PC-9 (cell line): ENCODE data around the gene EXD3. TPM values are rescaled to one million over a fixed set of nuclear protein-coding genes. Genes with fewer than 3 reads are reported as not detected.

Source experiments
- BruUV-seq: library from RNA; stranded (reverse); fragments of 400-500 nt; replicated peaks from 2 replicates; lab custom pipeline; 2021; lab: Mats Ljungman, UMichigan
- CTCF ChIA-PET: fragments of 300-600 bp; sonication (Branson Sonifier 250); formaldehyde crosslinking; loops from one replicate; lab custom pipeline; 2022; ENCODE audit warnings: antibody characterized with exemption; lab: Charles Lee
- POLR2A ChIA-PET: fragments of 300-600 bp; sonication (Branson Sonifier 250); formaldehyde crosslinking; loops from one replicate; lab custom pipeline; 2022; ENCODE audit warnings: antibody characterized with exemption; ENCODE audit not compliant: unreplicated experiment; lab: Charles Lee
- DNase-seq, 2 experiments: peaks; one replicate each; pipeline versions ENCODE4 v3.0.0 to v3.0.0-alpha.2; 2015 to 2022; ENCODE audit warnings: mixed read lengths in 1 of 2
- H2AFZ ChIP-seq: fragments of 200-600 bp; sonication (generic); 2 replicates; pipeline ENCODE4 v1.8.1; 2017; ENCODE audit warnings: antibody characterized with exemption
- H3F3A ChIP-seq: fragments of 200-600 bp; sonication (generic); 2 replicates; pipeline ENCODE4 v1.8.1; 2017; ENCODE audit warnings: antibody characterized with exemption, mild to moderate bottlenecking, low read depth; ENCODE audit not compliant: insufficient read depth
- H3K27ac ChIP-seq: fragments of 200-600 bp; sonication (generic); 2 replicates; pipeline ENCODE4 v1.6.1; 2016; ENCODE audit warnings: mixed run types
- H3K27me3 ChIP-seq: fragments of 200-600 bp; sonication (generic); 2 replicates; pipeline ENCODE4 v1.6.1; 2016; ENCODE audit warnings: low read depth, mixed run types; ENCODE audit not compliant: insufficient read depth
- H3K36me3 ChIP-seq: fragments of 200-600 bp; sonication (generic); 2 replicates; pipeline ENCODE4 v1.6.1; 2016; ENCODE audit warnings: low read depth, mixed run types
- H3K4me1 ChIP-seq: fragments of 200-600 bp; sonication (generic); replicated peaks from 2 replicates; pipeline ENCODE4 v1.6.1; 2016; ENCODE audit warnings: mixed run types; ENCODE audit not compliant: insufficient read depth
- H3K4me2 ChIP-seq: fragments of 200-600 bp; sonication (generic); 2 replicates; pipeline ENCODE4 v1.6.1; 2017; ENCODE audit warnings: mixed run types
- H3K4me3 ChIP-seq: fragments of 200-600 bp; sonication (generic); 2 replicates; pipeline ENCODE4 v1.6.1; 2016; ENCODE audit warnings: mixed run types
- H3K79me2 ChIP-seq: fragments of 200-600 bp; sonication (generic); 2 replicates; pipeline ENCODE4 v1.6.1; 2017; ENCODE audit warnings: low read depth, mixed run types
- H3K9me2 ChIP-seq: fragments of 200-600 bp; sonication (generic); 2 replicates; pipeline ENCODE4 v1.8.1; 2017; ENCODE audit warnings: mild to moderate bottlenecking; ENCODE audit not compliant: insufficient read depth
- H3K9me3 ChIP-seq: fragments of 200-600 bp; sonication (generic); 2 replicates; pipeline ENCODE4 v1.8.1; 2016; ENCODE audit warnings: low read depth; ENCODE audit not compliant: insufficient read depth
- H4K20me1 ChIP-seq: fragments of 200-600 bp; sonication (generic); 2 replicates; pipeline ENCODE4 v1.8.1; 2017; ENCODE audit not compliant: insufficient read depth
- CTCF ChIP-seq: fragments of 200-600 bp; sonication (generic); conservative IDR thresholded peaks from 2 replicates; pipeline ENCODE4 v1.6.1; 2017; ENCODE audit warnings: mixed run types, antibody characterized with exemption, mild to moderate bottlenecking, moderate library complexity
- EZH2 ChIP-seq: fragments of 200-600 bp; sonication (generic); IDR thresholded peaks from 2 replicates; pipeline ENCODE4 v1.8.0; 2017; ENCODE audit warnings: antibody characterized with exemption, low read depth
- intact Hi-C: fragments of 100-400 bp; cut with micrococcal nuclease; formaldehyde crosslinking; loops from one replicate; pipeline ENCODE4 v1.10.0; 2022; ENCODE audit not compliant: unreplicated experiment
- total RNA-seq: library from RNA; stranded (reverse); gene quantifications from 2 replicates; pipeline ENCODE4 v1.2.3, GENCODE V29; 2021

The EXD3 gene
- total RNA-seq, 1 experiment from 2014 or later = 23.7 TPM

- H3K4me3 ChIP-seq = no peak overlapping the region
- intact Hi-C loops = no loop called here
- H3F3A ChIP-seq = no peaks in the 10 kb centered on the region
- no peaks in the 10 kb centered on the region for H3K4me1 ChIP-seq
- DNase-seq = no peak
- H3K27ac ChIP-seq = no peak overlapping the region
- no peaks in the 10 kb centered on the region; the same call in 1 of the 2 replicates for H4K20me1 ChIP-seq
- peaks cover 58% of the 10 kb centered on the region for H3K27me3 ChIP-seq
- H3K9me2 ChIP-seq = no peaks in the 10 kb centered on the region
- H3K4me2 ChIP-seq = no peak overlapping the region
- BruUV-seq = no TSS peak
- H3K9me3 ChIP-seq = no peaks in the 10 kb centered on the region; the same call in 1 of the 2 replicates
- no peak overlapping the region for H2AFZ ChIP-seq
- TF ChIP-seq EZH2 (no peak), CTCF (no peak)
- no peaks in the 10 kb centered on the region for H3K79me2 ChIP-seq
- H3K36me3 ChIP-seq = no peaks in the 10 kb centered on the region
- CTCF ChIA-PET = no interaction called here
- POLR2A ChIA-PET = no interaction called here
Observed at GRCh38 chr9:137339045-137339907, 83.7 kb downstream of the EXD3 start.

GRCh38 chr9:137336735-137337134, 86.2 kb downstream of the EXD3 start:
- no peaks in the 10 kb centered on the region; the same call in 1 of the 2 replicates for H3K9me3 ChIP-seq
- H4K20me1 ChIP-seq = no peaks in the 10 kb centered on the region; the same call in 1 of the 2 replicates
- intact Hi-C loops = no loop called here
- no peaks in the 10 kb centered on the region for H3K79me2 ChIP-seq
- BruUV-seq = no TSS peak
- POLR2A ChIA-PET = no interaction called here
- H3K4me1 ChIP-seq = no peaks in the 10 kb centered on the region
- TF ChIP-seq CTCF (no peak), EZH2 (no peak)
- no peak overlapping the region for H2AFZ ChIP-seq
- DNase-seq = no peak
- no peaks in the 10 kb centered on the region for H3F3A ChIP-seq
- H3K27ac ChIP-seq = no peak overlapping the region
- CTCF ChIA-PET = interaction anchor here (0.6 to 0.7 kb wide), 2 partner anchors 31 to 107 kb away, joined by 3 to 9 read pairs; no protein-coding TSS in a partner anchor
- peaks cover 66% of the 10 kb centered on the region for H3K27me3 ChIP-seq
- no peak overlapping the region for H3K4me2 ChIP-seq
- no peak overlapping the region for H3K4me3 ChIP-seq
- no peaks in the 10 kb centered on the region for H3K9me2 ChIP-seq
- H3K36me3 ChIP-seq = no peaks in the 10 kb centered on the region

- H3K79me2 ChIP-seq = no peaks in the 10 kb centered on the region
- H3K36me3 ChIP-seq = no peaks in the 10 kb centered on the region
- 0 out of 2 replicates have a peak, but pooled peaks cover 6% of the 10 kb centered on the region for H3F3A ChIP-seq
- no peak for DNase-seq
- no peaks in the 10 kb centered on the region for H3K9me2 ChIP-seq
- intact Hi-C loops = no loop called here
- no TSS peak for BruUV-seq
- CTCF ChIA-PET = no interaction called here
- no peak overlapping the region for H3K4me2 ChIP-seq
- H3K4me1 ChIP-seq = no peaks in the 10 kb centered on the region
- TF ChIP-seq CTCF = no peak
- no peak for TF ChIP-seq EZH2
- H4K20me1 ChIP-seq = no peaks in the 10 kb centered on the region
- POLR2A ChIA-PET = no interaction called here
- no peak overlapping the region for H3K27ac ChIP-seq
- H2AFZ ChIP-seq = no peak overlapping the region
- no peak overlapping the region for H3K4me3 ChIP-seq
- no peaks in the 10 kb centered on the region; the same call in 1 of the 2 replicates for H3K9me3 ChIP-seq
- H3K27me3 ChIP-seq = peaks cover 53% of the 10 kb centered on the region
Observed at GRCh38 chr9:137333016-137333671, 89.8 kb downstream of the EXD3 start.
